Memory B cell (primary cell): Measurements from ENCODE around the gene KCND2.

Source experiments
- ATAC-seq: fragments of 150-1000 bp; cut with Tn5 transposase; 2 replicates; pipeline ENCODE4 v1.10.0; 2021; ENCODE audit warnings: low read depth, mild to moderate bottlenecking, moderate library complexity
- DNase-seq, 2 donors: peaks; one replicate each; pipeline ENCODE4 v3.0.0; 2022; ENCODE audit warnings: low spot score in 2 of 2
- H3K27ac Mint-ChIP-seq: one replicate; pipeline ENCODE4 v1.8.0; 2022; ENCODE audit warnings: mild to moderate bottlenecking, moderate library complexity, mixed read lengths
- H3K27me3 Mint-ChIP-seq: one replicate; pipeline ENCODE4 v1.8.0; 2022; ENCODE audit warnings: mixed read lengths
- H3K36me3 Mint-ChIP-seq: one replicate; pipeline ENCODE4 v1.8.0; 2022; ENCODE audit warnings: mild to moderate bottlenecking, mixed read lengths
- H3K4me1 Mint-ChIP-seq: one replicate; pipeline ENCODE4 v1.8.0; 2022; ENCODE audit warnings: mixed read lengths
- H3K4me3 Mint-ChIP-seq: one replicate; pipeline ENCODE4 v1.8.0; 2022; ENCODE audit warnings: mild to moderate bottlenecking, moderate library complexity, mixed read lengths
- H3K9me3 Mint-ChIP-seq: one replicate; pipeline ENCODE4 v1.8.0; 2022; ENCODE audit warnings: mixed read lengths

The KCND2 gene

DNA sequence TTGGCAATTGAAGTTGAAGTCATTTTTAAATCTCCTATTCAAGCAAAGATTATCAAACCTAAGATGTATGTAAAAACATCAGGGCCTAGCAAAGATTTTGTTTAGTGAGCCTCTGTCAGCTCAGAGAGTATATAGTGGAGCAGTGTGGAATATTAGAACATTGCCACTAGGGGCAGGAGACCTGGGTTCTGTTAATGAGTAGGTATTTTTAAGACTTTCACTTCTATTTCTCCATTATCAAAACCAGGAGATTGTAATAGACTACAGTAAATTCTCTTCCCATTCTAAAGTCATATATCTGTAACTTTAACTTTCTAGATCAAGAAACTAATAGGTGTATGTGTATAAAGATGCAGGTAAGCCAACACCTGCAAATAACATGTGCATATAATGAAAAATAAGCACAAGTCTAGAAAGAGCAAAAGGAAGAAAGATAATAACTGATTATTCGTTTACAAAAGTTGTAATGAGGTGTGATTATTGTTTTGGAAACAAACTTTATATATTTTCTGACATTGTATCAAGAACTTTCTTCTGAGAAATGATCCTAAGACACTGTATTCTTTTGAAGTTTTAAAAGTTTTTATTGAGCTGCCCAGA lies 64.4 kb downstream of the KCND2 start:
- ATAC-seq (no peak), DNase-seq (no peak)
- Mint-ChIP-seq H3K4me3 (no peak overlapping the region), H3K4me1 (no peaks in the 10 kb centered on the region), H3K36me3 (no peaks in the 10 kb centered on the region), H3K9me3 (no peaks in the 10 kb centered on the region), H3K27me3 (no peaks in the 10 kb centered on the region), H3K27ac (no peak overlapping the region)

DNA sequence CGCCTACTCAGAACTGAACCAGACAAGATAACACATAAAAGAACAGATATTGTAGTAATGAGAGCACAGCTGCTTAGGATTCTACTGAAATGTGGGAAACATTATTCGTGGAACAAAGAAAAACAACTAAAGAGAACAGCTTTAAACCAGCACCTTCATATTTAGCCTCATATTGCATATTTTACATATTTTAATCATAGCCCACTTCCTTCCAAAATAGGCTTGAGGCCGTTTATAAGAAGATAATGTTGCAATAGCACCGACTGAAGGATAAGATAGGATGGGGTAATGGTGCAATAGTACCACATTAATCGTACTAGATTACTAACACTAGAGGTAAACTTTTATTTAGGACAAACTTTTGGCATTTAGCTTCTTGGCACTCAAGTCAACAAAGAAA lies 71.3 kb downstream of the KCND2 start:
- Mint-ChIP-seq H3K4me3 (no peak overlapping the region), H3K9me3 (peaks cover 4% of the 10 kb centered on the region), H3K36me3 (no peaks in the 10 kb centered on the region), H3K27ac (no peak overlapping the region), H3K27me3 (no peaks in the 10 kb centered on the region), H3K4me1 (no peaks in the 10 kb centered on the region)
- no peak for ATAC-seq
- no peak for DNase-seq

DNA sequence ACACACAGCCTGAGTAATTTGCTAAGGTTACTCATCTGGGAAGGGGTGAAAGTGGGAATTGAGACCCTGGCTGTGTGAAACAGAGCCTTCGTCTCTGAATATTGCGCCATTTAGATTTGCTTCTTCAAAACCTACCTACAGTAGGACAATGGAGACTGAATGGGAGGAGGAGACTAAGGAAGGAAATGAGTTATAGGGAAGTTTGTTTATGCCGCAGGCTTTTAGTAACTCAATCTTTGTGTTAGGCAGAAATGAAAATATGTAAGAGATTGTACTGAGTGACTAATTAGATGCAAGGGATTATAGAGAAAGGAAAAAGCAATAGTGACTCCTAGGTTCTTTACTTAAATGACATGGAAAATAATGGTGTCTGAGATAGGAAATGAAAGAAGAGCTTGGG lies 80.2 kb downstream of the KCND2 start:
- ATAC-seq (no peak), DNase-seq (no peak)
- H3K27me3 Mint-ChIP-seq = no peaks in the 10 kb centered on the region
- no peaks in the 10 kb centered on the region for H3K36me3 Mint-ChIP-seq
- H3K27ac Mint-ChIP-seq = no peak overlapping the region
- no peaks in the 10 kb centered on the region for H3K4me1 Mint-ChIP-seq
- H3K9me3 Mint-ChIP-seq = peaks cover 3% of the 10 kb centered on the region
- no peak overlapping the region for H3K4me3 Mint-ChIP-seq

DNA sequence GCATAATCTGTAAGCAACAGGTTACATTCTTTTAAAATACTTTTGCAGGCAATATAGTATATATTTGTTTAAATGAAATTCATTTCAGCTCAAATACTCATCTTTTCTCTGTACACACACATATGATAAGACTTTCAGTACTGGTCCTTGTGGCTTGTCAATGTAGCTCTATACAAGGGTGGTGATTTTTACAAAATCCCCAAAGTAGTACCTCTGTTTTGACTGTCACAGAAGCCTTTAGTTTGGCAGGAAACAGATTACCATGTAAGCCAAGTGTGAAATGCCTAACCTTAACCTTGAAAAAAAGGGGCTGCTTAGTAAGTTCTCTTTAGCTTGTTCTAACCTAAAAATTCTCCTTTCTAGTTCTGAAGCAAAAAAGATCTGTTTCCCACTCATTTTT lies 87.9 kb downstream of the KCND2 start:
- DNase-seq = no peak
- no peak overlapping the region for H3K4me3 Mint-ChIP-seq

DNA sequence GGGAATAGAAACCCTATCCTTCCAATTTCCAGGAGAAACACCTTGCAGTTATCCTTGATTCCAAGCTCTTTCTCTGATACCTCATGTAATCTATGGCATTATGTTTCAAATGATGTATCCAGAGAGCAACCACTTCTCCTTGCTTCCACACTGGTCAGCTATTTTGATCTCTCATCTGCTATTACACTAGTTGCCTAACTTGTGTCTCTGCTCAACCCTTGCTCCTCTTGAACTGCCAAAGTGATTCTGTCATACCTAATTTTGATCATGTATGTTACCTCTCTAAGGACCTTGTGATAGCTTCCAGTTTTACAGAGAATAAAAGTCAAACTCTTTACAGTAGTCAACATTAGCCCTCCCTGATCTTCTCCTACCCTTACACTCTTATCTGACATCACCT lies 90.4 kb downstream of the KCND2 start:
- peaks cover 3% of the 10 kb centered on the region for H3K9me3 Mint-ChIP-seq
- DNase-seq (no peak), ATAC-seq (no peak)
- no peaks in the 10 kb centered on the region for H3K4me1 Mint-ChIP-seq
- no peaks in the 10 kb centered on the region for H3K27me3 Mint-ChIP-seq
- H3K27ac Mint-ChIP-seq = no peak overlapping the region
- H3K4me3 Mint-ChIP-seq = no peak overlapping the region
- no peaks in the 10 kb centered on the region for H3K36me3 Mint-ChIP-seq

More for the DNA sequence above, 87.9 kb downstream of the KCND2 start:
- H3K36me3 Mint-ChIP-seq = no peaks in the 10 kb centered on the region
- peaks cover 6% of the 10 kb centered on the region for H3K9me3 Mint-ChIP-seq
- no peak for ATAC-seq
- no peaks in the 10 kb centered on the region for H3K4me1 Mint-ChIP-seq
- no peaks in the 10 kb centered on the region for H3K27me3 Mint-ChIP-seq
- no peak overlapping the region for H3K27ac Mint-ChIP-seq

DNA sequence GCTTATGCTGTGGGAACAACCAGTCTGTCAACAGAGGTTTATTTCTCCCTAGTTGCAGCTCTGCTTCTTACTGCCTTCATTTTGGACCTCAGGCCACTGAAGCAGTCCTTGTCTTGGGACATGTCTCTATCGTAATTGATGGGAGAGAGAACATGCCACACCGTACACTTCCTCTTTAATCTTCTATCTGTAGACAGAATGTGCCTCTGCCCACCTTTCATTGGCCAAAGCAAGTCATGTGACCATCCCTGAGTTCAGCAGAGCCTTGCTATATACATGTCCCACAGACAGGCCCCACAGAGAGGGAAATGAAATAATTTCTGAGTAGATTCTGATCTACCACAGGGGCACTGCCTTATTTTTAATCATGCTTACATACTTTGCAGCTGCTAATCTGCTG lies 98.0 kb downstream of the KCND2 start:
- Mint-ChIP-seq H3K4me3 (no peak overlapping the region), H3K36me3 (no peaks in the 10 kb centered on the region), H3K9me3 (peaks cover 4% of the 10 kb centered on the region), H3K4me1 (no peaks in the 10 kb centered on the region), H3K27ac (no peak overlapping the region), H3K27me3 (no peaks in the 10 kb centered on the region)
- no peak for ATAC-seq
- DNase-seq = no peak

DNA sequence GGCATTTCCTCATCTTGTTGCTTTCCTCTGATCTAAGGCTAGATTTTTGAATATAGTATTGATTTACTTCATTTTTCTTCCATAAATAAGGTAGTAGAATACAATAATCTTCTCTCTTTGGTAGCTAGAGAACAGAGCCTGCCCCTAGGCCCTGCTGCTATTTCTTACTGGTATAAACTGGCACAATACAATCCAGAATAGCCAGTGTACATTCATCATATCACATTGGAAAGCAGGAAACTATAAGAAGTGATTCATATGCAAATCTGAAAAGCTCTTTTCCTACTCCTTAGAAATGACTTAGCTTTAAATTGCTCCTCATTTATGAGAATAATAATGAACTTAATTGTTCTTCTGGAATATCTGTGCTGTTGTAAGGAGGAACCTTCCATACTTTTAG lies 100.2 kb downstream of the KCND2 start:
- DNase-seq (no peak), ATAC-seq (no peak)
- Mint-ChIP-seq H3K27me3 (no peaks in the 10 kb centered on the region), H3K36me3 (no peaks in the 10 kb centered on the region), H3K9me3 (peaks cover 4% of the 10 kb centered on the region), H3K4me1 (no peaks in the 10 kb centered on the region), H3K27ac (no peak overlapping the region), H3K4me3 (no peak overlapping the region)

DNA sequence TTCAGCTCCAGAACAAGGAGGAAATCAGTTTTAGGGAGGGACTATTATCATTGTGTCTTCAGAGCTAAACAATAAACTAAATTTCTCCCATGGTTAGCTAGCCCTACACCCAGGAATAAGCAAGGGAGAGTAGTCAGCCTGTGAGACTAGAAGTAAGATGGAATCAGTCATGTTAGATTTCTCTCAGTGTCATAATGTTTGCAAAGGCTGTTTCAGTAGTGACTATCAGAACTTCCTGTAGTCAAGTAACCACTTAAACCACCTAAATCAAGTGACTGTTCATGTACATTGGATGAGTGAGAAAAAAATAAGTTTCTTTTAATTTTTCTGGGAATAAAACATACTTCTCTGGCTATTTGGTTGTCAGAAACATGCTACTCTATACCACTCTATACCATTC lies 121.6 kb downstream of the KCND2 start:
- DNase-seq = no peak
- no peak overlapping the region for H3K27ac Mint-ChIP-seq
- no peaks in the 10 kb centered on the region for H3K4me1 Mint-ChIP-seq
- no peak overlapping the region for H3K4me3 Mint-ChIP-seq
- no peaks in the 10 kb centered on the region for H3K9me3 Mint-ChIP-seq
- no peaks in the 10 kb centered on the region for H3K27me3 Mint-ChIP-seq
- ATAC-seq = no peak
- H3K36me3 Mint-ChIP-seq = no peaks in the 10 kb centered on the region

DNA sequence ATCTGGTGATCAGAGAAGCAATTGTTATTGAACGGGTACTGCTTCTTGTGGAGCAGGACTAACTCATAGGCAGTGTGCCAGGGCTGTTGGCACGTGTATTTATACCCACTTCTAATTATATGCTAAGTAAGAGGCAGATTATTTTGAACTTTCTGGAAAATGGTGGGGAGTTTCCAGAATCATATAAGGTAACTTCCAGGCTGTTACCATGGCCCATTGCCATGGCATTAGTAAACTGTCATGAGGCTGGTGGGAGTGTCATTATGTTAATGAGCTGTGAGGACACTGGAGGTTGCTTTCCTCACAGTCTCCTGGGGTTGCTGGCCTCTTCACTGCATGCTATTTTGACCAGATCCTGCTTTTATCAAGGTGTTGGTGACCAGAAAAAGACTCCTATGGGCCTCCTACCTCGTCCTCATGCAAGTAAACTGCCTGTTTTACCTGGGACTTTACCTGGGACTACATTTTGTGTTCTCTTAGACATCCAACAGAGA lies 122.6 kb downstream of the KCND2 start:
- H3K36me3 Mint-ChIP-seq = no peaks in the 10 kb centered on the region
- no peaks in the 10 kb centered on the region for H3K4me1 Mint-ChIP-seq
- DNase-seq (no peak), ATAC-seq (no peak)
- no peak overlapping the region for H3K4me3 Mint-ChIP-seq
- H3K9me3 Mint-ChIP-seq = no peaks in the 10 kb centered on the region
- no peaks in the 10 kb centered on the region for H3K27me3 Mint-ChIP-seq
- H3K27ac Mint-ChIP-seq = no peak overlapping the region

DNA sequence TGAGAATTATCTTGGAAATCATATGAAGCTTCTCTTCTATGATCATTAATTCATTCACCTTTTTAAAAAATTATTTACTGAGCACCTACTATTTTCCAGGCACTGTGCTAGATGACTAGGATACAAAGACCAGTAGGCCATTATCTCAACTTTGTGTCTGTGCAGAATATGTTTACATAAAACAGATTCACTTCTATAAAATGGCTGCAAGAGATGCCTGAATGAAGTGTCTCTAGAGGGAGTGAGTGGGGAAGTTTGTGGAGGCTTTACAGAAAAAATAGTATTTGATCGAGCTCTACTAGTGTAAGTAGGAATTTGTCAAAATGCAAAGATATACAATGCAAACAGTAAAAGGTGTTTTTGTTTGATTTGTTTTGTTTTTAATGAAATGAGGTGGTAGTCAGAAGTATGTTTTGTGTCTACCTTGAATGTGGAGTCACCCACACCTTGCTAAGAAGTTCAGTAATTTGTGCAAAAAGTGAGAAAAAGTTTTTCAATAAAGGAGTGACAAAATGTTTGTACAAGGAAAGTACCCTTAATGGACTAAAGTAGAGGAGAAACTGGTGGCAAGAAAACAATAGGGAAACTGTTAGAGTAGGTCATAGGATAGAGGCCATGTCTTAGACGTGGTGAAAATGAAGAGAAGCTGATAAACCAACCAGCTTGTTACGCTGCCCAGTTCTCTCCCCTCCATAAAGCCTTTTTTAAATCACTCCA lies 125.5 kb downstream of the KCND2 start:
- Mint-ChIP-seq H3K4me1 (no peaks in the 10 kb centered on the region), H3K27me3 (no peaks in the 10 kb centered on the region), H3K27ac (no peak overlapping the region), H3K36me3 (no peaks in the 10 kb centered on the region), H3K9me3 (no peaks in the 10 kb centered on the region), H3K4me3 (no peak overlapping the region)
- no peak for ATAC-seq
- no peak for DNase-seq

DNA sequence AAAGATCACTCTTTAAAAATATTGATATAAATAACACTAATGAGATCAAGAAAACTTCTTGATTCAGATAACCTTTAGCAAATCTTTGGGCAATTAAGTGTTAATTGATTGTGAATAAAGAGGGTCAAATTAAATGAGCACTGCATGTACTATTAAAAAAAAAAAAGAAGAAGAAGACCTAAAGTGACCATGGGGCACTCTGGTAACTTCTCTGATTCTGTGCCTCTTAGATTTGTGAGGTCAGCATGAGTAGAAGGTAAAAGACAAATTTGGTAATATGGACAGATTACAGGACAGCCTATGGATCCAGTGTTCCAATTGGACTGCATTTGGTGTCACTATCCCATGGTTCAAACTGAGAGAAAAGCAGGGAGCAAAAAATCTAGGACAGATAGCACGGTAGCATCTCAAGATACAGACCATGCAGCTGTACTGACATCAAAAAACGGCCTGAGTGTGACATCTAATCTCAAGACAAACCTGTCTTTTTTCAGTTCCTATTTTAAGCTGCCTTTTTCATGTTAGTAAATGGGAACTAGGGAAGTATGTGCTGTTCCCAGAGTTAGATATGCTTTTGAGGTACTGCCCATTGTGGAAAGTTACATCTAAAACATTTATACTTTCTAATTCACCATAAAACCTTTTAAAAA lies 128.0 kb downstream of the KCND2 start:
- DNase-seq = no peak
- Mint-ChIP-seq H3K27me3 (no peaks in the 10 kb centered on the region), H3K4me1 (no peaks in the 10 kb centered on the region), H3K4me3 (no peak overlapping the region), H3K9me3 (no peaks in the 10 kb centered on the region), H3K27ac (no peak overlapping the region), H3K36me3 (no peaks in the 10 kb centered on the region)
- ATAC-seq = no peak

DNA sequence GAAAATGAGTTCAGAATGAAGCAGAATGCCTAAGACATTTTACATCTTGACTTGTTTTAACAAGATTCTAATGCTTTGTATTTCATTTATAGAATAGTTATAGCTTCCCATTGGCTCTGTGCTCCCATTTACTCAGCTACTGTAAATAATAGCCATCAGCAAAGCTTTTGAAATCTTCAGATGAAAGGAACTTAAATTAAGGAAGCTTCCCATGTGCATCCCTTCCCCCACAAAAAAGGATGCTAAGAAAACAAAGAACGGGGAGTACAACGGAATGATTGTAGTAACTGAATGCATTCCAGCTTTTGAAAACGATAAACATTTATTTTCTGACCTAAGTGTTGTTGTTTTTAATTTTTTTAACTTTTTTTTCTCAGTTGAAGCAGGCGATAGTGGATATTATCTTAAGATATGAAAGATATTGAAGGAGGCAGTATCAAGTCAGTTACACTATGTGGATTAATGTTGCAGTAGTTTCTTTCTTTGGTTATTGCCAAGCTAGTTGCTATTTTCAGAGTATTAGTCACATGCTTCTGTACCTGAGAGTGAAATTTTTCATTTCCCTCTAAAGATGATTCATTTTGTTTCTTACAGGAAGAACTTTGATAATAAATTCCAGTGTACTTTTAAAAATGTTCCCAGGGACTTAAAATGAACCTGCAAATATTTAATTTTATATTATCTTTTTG lies 129.2 kb downstream of the KCND2 start:
- DNase-seq (no peak), ATAC-seq (no peak)
- Mint-ChIP-seq H3K4me3 (no peak overlapping the region), H3K9me3 (peaks cover 1% of the 10 kb centered on the region), H3K4me1 (no peaks in the 10 kb centered on the region), H3K27ac (no peak overlapping the region), H3K27me3 (no peaks in the 10 kb centered on the region), H3K36me3 (no peaks in the 10 kb centered on the region)

DNA sequence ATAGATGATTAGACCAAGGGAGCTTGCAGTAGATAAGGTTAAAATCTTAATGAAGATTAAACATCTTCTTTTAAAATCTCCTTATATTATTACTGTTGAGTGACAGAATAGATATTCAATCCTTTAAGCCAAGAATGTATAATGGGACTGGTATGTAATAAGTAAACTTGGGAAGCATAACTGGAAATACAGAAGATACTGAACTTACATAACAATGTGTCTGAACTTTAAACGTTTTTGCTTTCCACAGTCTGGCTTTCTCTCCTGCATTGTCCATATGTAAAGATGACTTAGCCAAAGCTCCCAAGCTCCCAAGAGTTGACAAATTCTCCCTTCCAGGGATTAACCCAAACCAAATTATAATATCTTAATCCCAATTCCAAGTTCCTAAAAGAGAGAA lies 129.8 kb downstream of the KCND2 start:
- H3K4me1 Mint-ChIP-seq = no peaks in the 10 kb centered on the region
- no peaks in the 10 kb centered on the region for H3K27me3 Mint-ChIP-seq
- DNase-seq (no peak), ATAC-seq (no peak)
- no peak overlapping the region for H3K27ac Mint-ChIP-seq
- H3K9me3 Mint-ChIP-seq = peaks cover 3% of the 10 kb centered on the region
- H3K36me3 Mint-ChIP-seq = no peaks in the 10 kb centered on the region
- H3K4me3 Mint-ChIP-seq = no peak overlapping the region

DNA sequence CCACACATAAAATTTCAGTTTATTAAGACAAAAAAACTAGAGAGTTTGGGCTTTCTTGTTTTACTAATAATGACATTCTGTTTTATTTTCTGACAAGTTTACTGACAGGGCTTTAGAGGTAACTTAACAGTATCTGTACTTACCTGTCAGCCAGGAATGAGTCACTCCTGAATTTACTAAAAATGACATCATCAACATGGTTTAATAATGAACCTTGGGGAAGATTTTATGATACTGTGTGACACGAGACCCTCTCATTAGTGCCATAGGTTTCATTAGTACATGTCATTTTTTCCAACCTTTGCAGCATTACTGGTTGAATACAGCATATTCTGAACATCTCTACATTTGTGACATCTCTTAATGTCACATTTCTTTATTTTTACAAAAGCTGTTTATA lies 131.1 kb downstream of the KCND2 start:
- Mint-ChIP-seq H3K27ac (no peak overlapping the region), H3K4me1 (no peaks in the 10 kb centered on the region), H3K9me3 (peaks cover 6% of the 10 kb centered on the region), H3K36me3 (no peaks in the 10 kb centered on the region), H3K27me3 (no peaks in the 10 kb centered on the region), H3K4me3 (no peak overlapping the region)
- DNase-seq (no peak), ATAC-seq (no peak)
